Stimulated activated CD4-positive, alpha-beta T cell treated with anti-CD3 and anti-CD28 coated beads, Interleukin-12 subunit alpha, Interleukin-12 subunit beta, amount 100 ng/mL, for 48 hours (primary cell): Measurements from ENCODE around the gene FARSA.
"Not testable (repeated sequence)": the region's sequence is repeated elsewhere in the genome, so short reads cannot be mapped to it uniquely, and the experiment has no call there.

Experiments
- DNase-seq, 3 donors: peaks; one replicate each; pipeline ENCODE4 v3.0.0-alpha.2; 2020; ENCODE audit warnings: low read depth in 2 of 3, low spot score in 1 of 3

The FARSA gene

GRCh38 chr19:12954612-12954962 lies 21.1 kb upstream of the FARSA start:
- no peak for DNase-seq

- no peak for DNase-seq
Observed at GRCh38 chr19:12953799-12954611, 20.5 kb upstream of the FARSA start.

- DNase-seq: no peak
Observed at GRCh38 chr19:12953138-12953798, 19.8 kb upstream of the FARSA start.

GRCh38 chr19:12952488-12953137 lies 19.1 kb upstream of the FARSA start:
- DNase-seq: no peak

GRCh38 chr19:12952050-12952449 lies 18.5 kb upstream of the FARSA start:
- not testable (repeated sequence) for DNase-seq

- DNase-seq: no peak
Observed at GRCh38 chr19:12949363-12950283, 16.1 kb upstream of the FARSA start.

- no peak for DNase-seq
Observed at GRCh38 chr19:12948612-12949362, 15.3 kb upstream of the FARSA start.

GRCh38 chr19:12947702-12948611 lies 14.4 kb upstream of the FARSA start:
- no peak for DNase-seq

- no peak for DNase-seq
Observed at GRCh38 chr19:12946731-12947496, 13.4 kb upstream of the FARSA start.

GRCh38 chr19:12946092-12946721 lies 12.7 kb upstream of the FARSA start:
- peak in 1 of 3 donors; percentile 51 for DNase-seq

GRCh38 chr19:12945479-12946091 lies 12.1 kb upstream of the FARSA start, which contains the start of gene RAD23A:
RAD23A (plus strand) TSS chr19:12945862; CDS start chr19:12945949, 87 bp downstream.
- DNase-seq: peak; percentile 97 to 99 (median 98)

GRCh38 chr19:12944104-12944674 lies 10.7 kb upstream of the FARSA start:
- DNase-seq: no peak

- no peak for DNase-seq
Observed at GRCh38 chr19:12943437-12944044, 10.0 kb upstream of the FARSA start.

GRCh38 chr19:12940897-12941296 lies 7.4 kb upstream of the FARSA start:
- DNase-seq: no peak

GRCh38 chr19:12939975-12940423 lies 6.5 kb upstream of the FARSA start:
- no peak for DNase-seq

GRCh38 chr19:12938779-12939601 lies 5.5 kb upstream of the FARSA start:
- peak in 1 of 3 donors; percentile 27 for DNase-seq
